Vagina (tissue), 2 donors: ENCODE measurements around the gene ANKRD10.

Experiments
- CTCF ChIP-seq, 3 experiments: fragments of 450-650 bp in 2 of 3; fragments of 200-600 bp in 1 of 3; sonication (generic) in 1 of 3; IDR thresholded peaks; one replicate each; pipeline ENCODE4 v1.5.1; 2017 to 2019; ENCODE audit warnings: antibody characterized with exemption in 3 of 3, mild to moderate bottlenecking in 2 of 3, moderate library complexity in 2 of 3
- POLR2A ChIP-seq, 2 donors: fragments of 450-650 bp; IDR thresholded peaks; one replicate each; pipeline ENCODE4 v1.6.1; 2017; ENCODE audit warnings: antibody characterized with exemption in 2 of 2, mild to moderate bottlenecking in 2 of 2, moderate library complexity in 2 of 2
- POLR2AphosphoS5 ChIP-seq, 2 donors: sonication (generic); formaldehyde crosslinking; IDR thresholded peaks; one replicate each; pipeline ENCODE4 v1.9.0; 2017; ENCODE audit warnings: antibody characterized with exemption in 2 of 2, mild to moderate bottlenecking in 2 of 2, low read depth in 1 of 2; ENCODE audit not compliant: insufficient read depth in 1 of 2

GRCh38 chr13:110911880-110912279 lies 3.0 kb downstream of the ANKRD10 start:
- no peak for TF ChIP-seq CTCF (IDR thresholded peaks at IDR 0.05)
- no peak for TF ChIP-seq POLR2AphosphoS5 (IDR thresholded peaks at IDR 0.05; ENCODE audit: insufficient read depth in 1 of 2, low read depth in 1 of 2)
- no peak for TF ChIP-seq POLR2A (IDR thresholded peaks at IDR 0.05)
